HTR-8/SVneo (cell line): ENCODE data around the gene TULP3.
A peak's percentile ranks its signal among the peaks of the same experiment; 100 is the strongest.

Source experiments
- DNase-seq: peaks from one replicate; pipeline ENCODE4 v3.0.0; 2011; ENCODE audit warnings: low spot score, mixed read lengths; ENCODE audit not compliant: insufficient read length
- FAIRE-seq: peaks from 2 replicates; lab custom pipeline; 2011; peaks lifted over from hg19 to GRCh38; lab: Jason Lieb, UNC

Gene TULP3

GRCh38 chr12:2876431-2877046, 14.2 kb upstream of the TULP3 start:
- DNase-seq = no peak
- FAIRE-seq = no peak

GRCh38 chr12:2877047-2877952, 13.4 kb upstream of the TULP3 start, which contains the start of the genes FOXM1 and RHNO1:
Gene FOXM1, minus strand, starts transcription at chr12:2877174. Its CDS starts 2,696 bp downstream, at chr12:2874478.
Gene RHNO1, plus strand, starts transcription at chr12:2877223. Its CDS starts 8,144 bp downstream, at chr12:2885367.
- DNase-seq (peak; percentile 96), FAIRE-seq (peak; percentile 96)

GRCh38 chr12:2877953-2878732, 12.5 kb upstream of the TULP3 start:
- FAIRE-seq (peak; percentile 31), DNase-seq (no peak)

GRCh38 chr12:2879853-2880252, 10.8 kb upstream of the TULP3 start:
- FAIRE-seq (no peak), DNase-seq (no peak)

- FAIRE-seq = no peak
These were observed 5.9 kb upstream of the TULP3 start for GRCh38 chr12:2884810-2885209.

GRCh38 chr12:2886768-2887450, 3.8 kb upstream of the TULP3 start:
- FAIRE-seq = no peak
- DNase-seq = no peak

More at GRCh38 chr12:2884810-2885209, 5.9 kb upstream of the TULP3 start:
- DNase-seq = no peak

- no peak for FAIRE-seq
- DNase-seq = no peak
These were observed 697 bp upstream of the TULP3 start for GRCh38 chr12:2890001-2890387.

- peak; percentile 68 for DNase-seq
- FAIRE-seq = no peak
These were observed 756 bp downstream of the TULP3 start for GRCh38 chr12:2891240-2892053.

- DNase-seq (no peak), FAIRE-seq (no peak)
These were observed 1.6 kb downstream of the TULP3 start for GRCh38 chr12:2892246-2892645.

- FAIRE-seq = peak; percentile 69
These were observed 2.3 kb downstream of the TULP3 start for GRCh38 chr12:2893007-2893406.

GRCh38 chr12:2895051-2895451, 4.4 kb downstream of the TULP3 start:
- FAIRE-seq (no peak), DNase-seq (no peak)

More at GRCh38 chr12:2893007-2893406, 2.3 kb downstream of the TULP3 start:
- peak; percentile 50 for DNase-seq

- FAIRE-seq = no peak
- DNase-seq = no peak
These were observed 4.8 kb downstream of the TULP3 start for GRCh38 chr12:2895511-2895910.

- FAIRE-seq = no peak
These were observed 6.7 kb downstream of the TULP3 start for GRCh38 chr12:2897418-2897817.

GRCh38 chr12:2900642-2901041, 10.0 kb downstream of the TULP3 start:
- FAIRE-seq (no peak), DNase-seq (no peak)

More at GRCh38 chr12:2897418-2897817, 6.7 kb downstream of the TULP3 start:
- no peak for DNase-seq

- FAIRE-seq = no peak
These were observed 11.7 kb downstream of the TULP3 start for GRCh38 chr12:2902272-2902880.

GRCh38 chr12:2904260-2904659, 13.6 kb downstream of the TULP3 start:
- DNase-seq (no peak), FAIRE-seq (no peak)

More at GRCh38 chr12:2902272-2902880, 11.7 kb downstream of the TULP3 start:
- DNase-seq = no peak

GRCh38 chr12:2912216-2912575, 21.5 kb downstream of the TULP3 start:
- FAIRE-seq = no peak
- DNase-seq = no peak

GRCh38 chr12:2919249-2919648, 28.6 kb downstream of the TULP3 start:
- DNase-seq (no peak), FAIRE-seq (no peak)

- DNase-seq (no peak), FAIRE-seq (no peak)
These were observed 31.6 kb downstream of the TULP3 start for GRCh38 chr12:2922329-2922728.
